Neural cell (in vitro differentiated cells): ENCODE data around the gene COL6A3. TPM values are rescaled to one million over a fixed set of nuclear protein-coding genes. Genes with fewer than 3 reads are reported as not detected.

Experiments
- H2AFZ ChIP-seq: fragments of 200-600, 300-800 bp; sonication (generic), shearing (Covaris generic); 2 replicates; pipeline ENCODE4 v1.6.0; 2014; ENCODE audit warnings: low read depth, mild to moderate bottlenecking, antibody characterized with exemption, low read length, moderate library complexity
- H3F3A ChIP-seq: fragments of 200-600 bp; shearing (Covaris generic); 2 replicates; pipeline ENCODE4 v1.6.1; 2016; ENCODE audit warnings: mild to moderate bottlenecking, moderate library complexity, mixed read lengths, antibody characterized with exemption, low read length; ENCODE audit not compliant: insufficient read depth, poor library complexity, severe bottlenecking
- H3K27ac ChIP-seq: fragments of 200-600, 300-800 bp; sonication (generic), shearing (Covaris generic); 2 replicates; pipeline ENCODE4 v1.5.1; 2014; ENCODE audit warnings: mild to moderate bottlenecking, low read length, moderate library complexity
- H3K27me3 ChIP-seq: fragments of 300-800, 200-600 bp; sonication (generic), shearing (Covaris generic); 2 replicates; pipeline ENCODE4 v1.6.0; 2014; ENCODE audit warnings: mild to moderate bottlenecking, low read depth, low read length, moderate library complexity; ENCODE audit not compliant: insufficient read depth
- H3K36me3 ChIP-seq: fragments of 300-800, 200-600 bp; sonication (generic), shearing (Covaris generic); 2 replicates; pipeline ENCODE4 v1.5.1; 2014; ENCODE audit warnings: mild to moderate bottlenecking, antibody characterized with exemption, low read length, moderate library complexity; ENCODE audit not compliant: insufficient read depth
- H3K4me2 ChIP-seq: fragments of 300-800, 200-600 bp; sonication (generic), shearing (Covaris generic); 2 replicates; pipeline ENCODE4 v1.6.0; 2014; ENCODE audit warnings: mild to moderate bottlenecking, low read length
- H3K4me3 ChIP-seq: fragments of 300-800, 200-600 bp; sonication (generic), shearing (Covaris generic); 2 replicates; pipeline ENCODE4 v1.5.1; 2014; ENCODE audit warnings: mild to moderate bottlenecking, low read length, moderate library complexity
- H3K79me2 ChIP-seq: fragments of 200-600 bp; shearing (Covaris generic); replicated peaks from 2 replicates; pipeline ENCODE4 v1.6.0; 2014; ENCODE audit warnings: mild to moderate bottlenecking, low read length, moderate library complexity; ENCODE audit not compliant: insufficient read depth
- H3K9ac ChIP-seq: fragments of 300-800, 200-600 bp; sonication (generic), shearing (Covaris generic); 2 replicates; pipeline ENCODE4 v1.6.1; 2016; ENCODE audit warnings: mild to moderate bottlenecking, low read length, mixed read lengths
- H3K9me2 ChIP-seq: fragments of 200-600 bp; shearing (Covaris generic); 2 replicates; pipeline ENCODE4 v1.6.1; 2016; ENCODE audit warnings: mild to moderate bottlenecking, low read length, mixed read lengths; ENCODE audit not compliant: insufficient read depth
- H3K9me3 ChIP-seq: fragments of 200-600, 300-800 bp; sonication (generic), shearing (Covaris generic); 2 replicates; pipeline ENCODE4 v1.6.1; 2016; ENCODE audit warnings: mild to moderate bottlenecking, mixed run types, low read length, moderate library complexity, mixed read lengths
- H4K20me1 ChIP-seq: fragments of 200-600 bp; shearing (Covaris generic); 2 replicates; pipeline ENCODE4 v1.6.1; 2016; ENCODE audit warnings: mild to moderate bottlenecking, mixed run types; ENCODE audit not compliant: insufficient read depth
- EP300 ChIP-seq: fragments of 450-650 bp; conservative IDR thresholded peaks from 2 replicates; pipeline ENCODE4 v1.6.1; 2014; ENCODE audit warnings: antibody characterized with exemption, mild to moderate bottlenecking, moderate library complexity; ENCODE audit not compliant: poor library complexity, severe bottlenecking
- EZH2 ChIP-seq: fragments of 200-600, 300-800 bp; shearing (Covaris generic), sonication (generic); IDR thresholded peaks from 2 replicates; pipeline ENCODE4 v1.6.1; 2014; ENCODE audit warnings: antibody characterized with exemption, low read length, borderline replicate concordance, mild to moderate bottlenecking; ENCODE audit not compliant: insufficient read depth, poor library complexity, severe bottlenecking
- MXI1 ChIP-seq: fragments of 450-650 bp; conservative IDR thresholded peaks from 2 replicates; pipeline ENCODE4 v1.6.1; 2014; ENCODE audit warnings: antibody characterized with exemption, mild to moderate bottlenecking; ENCODE audit not compliant: poor library complexity, severe bottlenecking
- POLR2AphosphoS5 ChIP-seq: IDR thresholded peaks from 2 replicates; pipeline ENCODE4 v1.6.1; 2012
- RAD21 ChIP-seq: fragments of 450-650 bp; conservative IDR thresholded peaks from 2 replicates; pipeline ENCODE4 v1.6.1; 2014; ENCODE audit warnings: antibody characterized with exemption, mild to moderate bottlenecking, moderate library complexity
- REST ChIP-seq: IDR thresholded peaks from 2 replicates; pipeline ENCODE4 v1.6.1; 2012; ENCODE audit warnings: borderline replicate concordance
- SMC3 ChIP-seq: fragments of 450-650 bp; conservative IDR thresholded peaks from 2 replicates; pipeline ENCODE4 v1.6.1; 2014; ENCODE audit warnings: antibody characterized with exemption, mild to moderate bottlenecking, moderate library complexity; ENCODE audit not compliant: poor library complexity
- TAF1 ChIP-seq: IDR thresholded peaks from 2 replicates; pipeline ENCODE4 v1.6.1; 2012; ENCODE audit warnings: low read depth
- polyA plus RNA-seq: library from polyadenylated mRNA; depleted of rRNA; stranded (reverse); fragments of >200 nt; gene quantifications from 2 replicates; pipeline ENCODE4 v1.2.3, GENCODE V29; 2014
- TF ChIP-seq, protein P1 (sequence below): fragments of 450-650 bp; IDR thresholded peaks from 2 replicates; pipeline ENCODE4 v1.5.1; 2014; ENCODE audit warnings: antibody characterized with exemption, mild to moderate bottlenecking, moderate library complexity; ENCODE audit not compliant: poor library complexity, severe bottlenecking

Gene COL6A3
- polyA plus RNA-seq, 1 donor from 2014 or later = 0.05 TPM

GRCh38 chr2:237418300-237418699 is 4.3 kb upstream of the COL6A3 start:
- Histone ChIP-seq H3K4me3 (no peak overlapping the region), H3K27ac (no peak overlapping the region), H3F3A (no peaks in the 10 kb centered on the region), H3K4me2 (no peak overlapping the region), H3K27me3 (no peaks in the 10 kb centered on the region), H2AFZ (no peak overlapping the region), H4K20me1 (no peaks in the 10 kb centered on the region), H3K36me3 (no peaks in the 10 kb centered on the region), H3K9me2 (no peaks in the 10 kb centered on the region), H3K9ac (no peak overlapping the region), H3K9me3 (no peaks in the 10 kb centered on the region), H3K79me2 (no peaks in the 10 kb centered on the region)
- TF ChIP-seq EZH2 (no peak), SMC3 (no peak), POLR2AphosphoS5 (no peak), RAD21 (no peak)

DNA sequence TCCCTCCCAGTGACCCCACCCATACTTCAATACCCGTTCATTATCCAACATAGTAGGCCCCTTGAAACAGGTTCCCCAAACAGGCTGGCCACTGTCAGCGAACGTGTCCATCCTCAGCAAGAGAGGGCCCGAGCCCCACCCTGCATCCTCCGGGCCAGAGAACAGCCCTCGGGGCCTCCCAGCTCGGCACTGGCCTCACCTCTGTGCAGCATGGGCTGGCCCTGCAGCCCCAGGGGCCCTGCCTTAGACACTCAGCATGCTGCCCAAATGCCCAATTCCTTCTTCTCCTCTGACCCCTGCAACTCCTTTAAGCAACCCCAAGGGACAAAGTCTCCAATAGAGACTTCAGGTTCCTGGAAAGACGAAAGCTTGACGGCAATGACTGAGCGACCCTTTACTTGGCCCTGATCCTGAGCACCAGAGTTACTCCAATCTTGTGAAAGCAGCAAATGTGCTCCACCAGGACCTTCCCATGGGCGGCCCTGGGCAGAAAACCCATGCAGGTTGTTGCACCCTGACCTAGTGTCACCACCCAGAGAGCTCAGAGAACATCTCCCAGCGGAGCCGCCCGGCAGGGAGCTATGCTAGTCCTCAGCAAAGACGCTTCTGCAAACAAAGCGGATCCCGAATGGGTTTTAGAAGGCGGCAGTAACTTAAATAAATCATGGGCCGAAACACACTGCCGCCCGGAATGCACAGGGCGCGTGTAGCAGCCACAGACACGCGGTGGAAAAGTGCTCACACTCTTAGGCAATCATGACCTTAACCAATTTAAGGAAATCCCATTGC is 782 bp downstream of the COL6A3 start:
- no peaks in the 10 kb centered on the region for H3K79me2 ChIP-seq
- H3K9me3 ChIP-seq = no peaks in the 10 kb centered on the region
- H3K27ac ChIP-seq = no peak overlapping the region
- H2AFZ ChIP-seq = no peak overlapping the region
- no peaks in the 10 kb centered on the region for H3K36me3 ChIP-seq
- H3K4me2 ChIP-seq = no peak overlapping the region
- no peaks in the 10 kb centered on the region for H3K27me3 ChIP-seq
- H3K9ac ChIP-seq = no peak overlapping the region
- no peaks in the 10 kb centered on the region for H3F3A ChIP-seq
- H3K9me2 ChIP-seq = no peaks in the 10 kb centered on the region
- TF ChIP-seq EP300 = no peak
- no peak for TF ChIP-seq TAF1
- TF ChIP-seq POLR2AphosphoS5 = no peak
- H4K20me1 ChIP-seq = no peaks in the 10 kb centered on the region
- H3K4me3 ChIP-seq = no peak overlapping the region

DNA sequence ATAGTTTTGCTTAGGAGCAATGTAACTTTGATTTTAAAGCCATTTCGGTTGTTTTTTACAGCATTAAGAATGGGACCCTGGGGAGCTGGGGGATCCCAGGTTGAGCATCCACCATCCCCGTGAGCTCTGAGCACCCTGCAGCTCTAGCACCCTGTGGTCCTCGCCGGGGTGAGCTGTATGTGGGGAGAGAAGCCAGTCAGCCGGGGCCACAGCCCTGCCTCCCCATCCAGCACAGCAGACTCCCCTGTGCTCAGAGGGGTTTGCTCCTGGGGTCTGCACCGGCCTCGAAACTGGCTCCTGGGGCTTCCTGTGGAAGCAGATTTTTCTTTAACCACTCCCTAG is 1.3 kb downstream of the COL6A3 start:
- Histone ChIP-seq H3F3A (no peaks in the 10 kb centered on the region), H3K9me2 (no peaks in the 10 kb centered on the region), H2AFZ (no peak overlapping the region), H3K9me3 (no peaks in the 10 kb centered on the region), H3K79me2 (no peaks in the 10 kb centered on the region), H3K27me3 (no peaks in the 10 kb centered on the region), H3K4me2 (no peak overlapping the region), H3K27ac (no peak overlapping the region), H3K36me3 (no peaks in the 10 kb centered on the region), H4K20me1 (no peaks in the 10 kb centered on the region), H3K4me3 (no peak overlapping the region), H3K9ac (no peak overlapping the region)
- TF ChIP-seq SMC3 (no peak), EZH2 (no peak), RAD21 (no peak), TAF1 (no peak), REST (no peak), MXI1 (no peak), EP300 (no peak), POLR2AphosphoS5 (no peak)
- TF ChIP-seq, protein P1, sequence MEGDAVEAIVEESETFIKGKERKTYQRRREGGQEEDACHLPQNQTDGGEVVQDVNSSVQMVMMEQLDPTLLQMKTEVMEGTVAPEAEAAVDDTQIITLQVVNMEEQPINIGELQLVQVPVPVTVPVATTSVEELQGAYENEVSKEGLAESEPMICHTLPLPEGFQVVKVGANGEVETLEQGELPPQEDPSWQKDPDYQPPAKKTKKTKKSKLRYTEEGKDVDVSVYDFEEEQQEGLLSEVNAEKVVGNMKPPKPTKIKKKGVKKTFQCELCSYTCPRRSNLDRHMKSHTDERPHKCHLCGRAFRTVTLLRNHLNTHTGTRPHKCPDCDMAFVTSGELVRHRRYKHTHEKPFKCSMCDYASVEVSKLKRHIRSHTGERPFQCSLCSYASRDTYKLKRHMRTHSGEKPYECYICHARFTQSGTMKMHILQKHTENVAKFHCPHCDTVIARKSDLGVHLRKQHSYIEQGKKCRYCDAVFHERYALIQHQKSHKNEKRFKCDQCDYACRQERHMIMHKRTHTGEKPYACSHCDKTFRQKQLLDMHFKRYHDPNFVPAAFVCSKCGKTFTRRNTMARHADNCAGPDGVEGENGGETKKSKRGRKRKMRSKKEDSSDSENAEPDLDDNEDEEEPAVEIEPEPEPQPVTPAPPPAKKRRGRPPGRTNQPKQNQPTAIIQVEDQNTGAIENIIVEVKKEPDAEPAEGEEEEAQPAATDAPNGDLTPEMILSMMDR = no peak
